Keratinocyte (primary cell): ENCODE results near the gene HECTD4. TPM values are rescaled to one million over a fixed set of nuclear protein-coding genes. Genes with fewer than 3 reads are reported as not detected.

Experiments
- DNase-seq: peaks from one replicate; pipeline ENCODE4 v3.0.0-alpha.2; 2011; ENCODE audit warnings: low read depth, missing footprints, low spot score
- FAIRE-seq: peaks from 2 replicates; lab custom pipeline; 2011; peaks lifted over from hg19 to GRCh38; lab: Jason Lieb, UNC
- H2AFZ ChIP-seq: 2 replicates; pipeline ENCODE4 v1.6.0; 2012; ENCODE audit warnings: low read length, control low read depth, inconsistent platforms; ENCODE audit not compliant: control insufficient read depth
- H3K27ac ChIP-seq: 2 replicates; pipeline ENCODE4 v1.5.1; 2011; ENCODE audit warnings: low read length; ENCODE audit not compliant: control insufficient read depth, insufficient read depth
- H3K27me3 ChIP-seq: 3 replicates; pipeline ENCODE4 v1.6.0; 2011; ENCODE audit warnings: low read length; ENCODE audit not compliant: control insufficient read depth, insufficient read depth; ENCODE audit errors: extremely low read depth
- H3K36me3 ChIP-seq, 2 experiments: 2 replicates in 1 of 2; 3 replicates in 1 of 2; pipeline ENCODE4 v1.5.1; 2011; ENCODE audit warnings: low read length in 2 of 2, mild to moderate bottlenecking in 1 of 2; ENCODE audit not compliant: control insufficient read depth in 2 of 2, insufficient read depth in 2 of 2; ENCODE audit errors: extremely low read depth in 1 of 2
- H3K4me1 ChIP-seq: 3 replicates; pipeline ENCODE4 v1.5.1; 2011; ENCODE audit warnings: low read length; ENCODE audit not compliant: control insufficient read depth, insufficient read depth; ENCODE audit errors: extremely low read depth
- H3K4me2 ChIP-seq: 3 replicates; pipeline ENCODE4 v1.6.0; 2011; ENCODE audit warnings: low read depth, low read length; ENCODE audit not compliant: control insufficient read depth, insufficient read depth; ENCODE audit errors: extremely low read depth
- H3K4me3 ChIP-seq, 3 experiments: fragments of 200-600 bp in 1 of 3; sonication (generic) in 1 of 3; 2 replicates in 2 of 3; 3 replicates in 1 of 3; pipeline ENCODE4 v1.5.1; 2011 to 2016; ENCODE audit warnings: low read length in 3 of 3, mild to moderate bottlenecking in 3 of 3, control low read depth in 2 of 3, inconsistent platforms in 1 of 3, low read depth in 1 of 3, mixed read lengths in 1 of 3, mixed run types in 1 of 3, moderate library complexity in 1 of 3; ENCODE audit not compliant: control insufficient read depth in 2 of 3, insufficient read depth in 2 of 3; ENCODE audit errors: extremely low read depth in 1 of 3
- H3K79me2 ChIP-seq: 2 replicates; pipeline ENCODE4 v1.6.0; 2012; ENCODE audit warnings: low read length; ENCODE audit not compliant: control insufficient read depth, insufficient read depth
- H3K9ac ChIP-seq: 3 replicates; pipeline ENCODE4 v1.6.0; 2011; ENCODE audit warnings: low read length; ENCODE audit not compliant: control insufficient read depth, insufficient read depth; ENCODE audit errors: extremely low read depth
- H3K9me1 ChIP-seq: 3 replicates; pipeline ENCODE4 v1.6.0; 2011; ENCODE audit warnings: low read length; ENCODE audit not compliant: control insufficient read depth, insufficient read depth; ENCODE audit errors: extremely low read depth
- H3K9me3 ChIP-seq: 2 replicates; pipeline ENCODE4 v1.5.1; 2012; ENCODE audit warnings: low read depth, low read length; ENCODE audit not compliant: control insufficient read depth
- H4K20me1 ChIP-seq: 3 replicates; pipeline ENCODE4 v1.6.0; 2011; ENCODE audit warnings: low read length; ENCODE audit not compliant: control insufficient read depth, insufficient read depth; ENCODE audit errors: extremely low read depth
- EZH2 ChIP-seq: IDR thresholded peaks from one replicate; pipeline ENCODE4 v1.6.1; 2012; ENCODE audit warnings: inconsistent platforms, mild to moderate bottlenecking, low read length, moderate library complexity
- dilution Hi-C: fragments of 300-500 bp; cut with MboI; formaldehyde crosslinking; loops from one replicate; pipeline ENCODE4 v1.7.0; 2020; ENCODE audit warnings: low sequenced_read_pairs; ENCODE audit not compliant: extremely low pct_ligation_motif_present
- polyA plus RNA-seq, 5 experiments: library from polyadenylated mRNA; depleted of rRNA in 3 of 5; stranded (reverse) in 3 of 5; stranded (forward) in 1 of 5; unstranded in 1 of 5; fragments of >200 nt; gene quantifications; 1 replicate in 1 of 5; 2 replicates in 3 of 5; 3 replicates in 1 of 5; pipeline versions ENCODE4 v1.2.1 to v1.2.3, GENCODE V29; 2011 to 2012; ENCODE audit warnings: missing spikeins in 2 of 5, low read depth in 1 of 5, low replicate concordance in 1 of 5
- TF ChIP-seq, protein P1 (sequence below), 3 experiments: IDR thresholded peaks in 1 of 3; conservative IDR thresholded peaks in 1 of 3; optimal IDR thresholded peaks in 1 of 3; 2 replicates in 2 of 3; 3 replicates in 1 of 3; pipeline versions ENCODE3 to v1.5.1; 2011; ENCODE audit warnings: low read length in 3 of 3, mild to moderate bottlenecking in 3 of 3, moderate library complexity in 2 of 3, control low read depth in 1 of 3, inconsistent platforms in 1 of 3; ENCODE audit not compliant: insufficient read depth in 2 of 3; ENCODE audit errors: extremely low read depth in 1 of 3

Gene HECTD4
- polyA plus RNA-seq, 1 donor (not counting 4 experiments of a cell fraction or from before 2014, with no cell fraction given): 7.5 TPM

DNA sequence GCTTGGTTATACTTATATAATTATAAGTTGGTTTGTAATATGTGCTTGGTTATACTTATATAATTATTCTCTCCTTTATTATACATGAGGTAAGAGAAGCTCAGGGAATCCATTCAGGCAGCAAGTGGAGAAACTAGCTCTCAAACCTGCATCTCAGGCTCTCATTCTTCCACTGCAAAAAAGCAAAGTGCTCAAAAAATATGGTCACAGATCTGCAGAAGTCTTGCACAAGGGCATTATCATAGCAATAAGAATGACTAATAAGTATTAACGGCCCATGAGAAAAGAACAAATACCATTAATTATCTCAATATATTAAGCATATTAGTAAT, 257.3 kb downstream of the HECTD4 start:
- no peaks in the 10 kb centered on the region for H3K36me3 ChIP-seq
- H3K4me2 ChIP-seq: peak overlapping the region; percentile 99
- peak overlapping the region in 1 of 3 experiments; percentile 86 for H3K4me3 ChIP-seq
- H3K9ac ChIP-seq: no peak overlapping the region
- TF ChIP-seq EZH2: no peak
- TF ChIP-seq, protein P1, sequence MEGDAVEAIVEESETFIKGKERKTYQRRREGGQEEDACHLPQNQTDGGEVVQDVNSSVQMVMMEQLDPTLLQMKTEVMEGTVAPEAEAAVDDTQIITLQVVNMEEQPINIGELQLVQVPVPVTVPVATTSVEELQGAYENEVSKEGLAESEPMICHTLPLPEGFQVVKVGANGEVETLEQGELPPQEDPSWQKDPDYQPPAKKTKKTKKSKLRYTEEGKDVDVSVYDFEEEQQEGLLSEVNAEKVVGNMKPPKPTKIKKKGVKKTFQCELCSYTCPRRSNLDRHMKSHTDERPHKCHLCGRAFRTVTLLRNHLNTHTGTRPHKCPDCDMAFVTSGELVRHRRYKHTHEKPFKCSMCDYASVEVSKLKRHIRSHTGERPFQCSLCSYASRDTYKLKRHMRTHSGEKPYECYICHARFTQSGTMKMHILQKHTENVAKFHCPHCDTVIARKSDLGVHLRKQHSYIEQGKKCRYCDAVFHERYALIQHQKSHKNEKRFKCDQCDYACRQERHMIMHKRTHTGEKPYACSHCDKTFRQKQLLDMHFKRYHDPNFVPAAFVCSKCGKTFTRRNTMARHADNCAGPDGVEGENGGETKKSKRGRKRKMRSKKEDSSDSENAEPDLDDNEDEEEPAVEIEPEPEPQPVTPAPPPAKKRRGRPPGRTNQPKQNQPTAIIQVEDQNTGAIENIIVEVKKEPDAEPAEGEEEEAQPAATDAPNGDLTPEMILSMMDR (optimal IDR thresholded peaks at IDR 0.05 in 1 of 3, IDR thresholded peaks at IDR 0.05 in 1 of 3, conservative IDR thresholded peaks at IDR 0.05 in 1 of 3; ENCODE audit: extremely low read depth in 1 of 3, insufficient read depth in 2 of 3, low read length in 3 of 3): no peak
- no peaks in the 10 kb centered on the region for H3K27me3 ChIP-seq
- H2AFZ ChIP-seq: no peak overlapping the region
- DNase-seq: no peak
- peaks cover 2% of the 10 kb centered on the region for H3K9me1 ChIP-seq
- H3K4me1 ChIP-seq: peaks cover 41% of the 10 kb centered on the region
- H4K20me1 ChIP-seq: no peaks in the 10 kb centered on the region
- dilution Hi-C loops: no loop called here
- no peak overlapping the region for H3K27ac ChIP-seq
- no peaks in the 10 kb centered on the region for H3K9me3 ChIP-seq
- FAIRE-seq: no peak
- peaks cover 26% of the 10 kb centered on the region for H3K79me2 ChIP-seq

DNA sequence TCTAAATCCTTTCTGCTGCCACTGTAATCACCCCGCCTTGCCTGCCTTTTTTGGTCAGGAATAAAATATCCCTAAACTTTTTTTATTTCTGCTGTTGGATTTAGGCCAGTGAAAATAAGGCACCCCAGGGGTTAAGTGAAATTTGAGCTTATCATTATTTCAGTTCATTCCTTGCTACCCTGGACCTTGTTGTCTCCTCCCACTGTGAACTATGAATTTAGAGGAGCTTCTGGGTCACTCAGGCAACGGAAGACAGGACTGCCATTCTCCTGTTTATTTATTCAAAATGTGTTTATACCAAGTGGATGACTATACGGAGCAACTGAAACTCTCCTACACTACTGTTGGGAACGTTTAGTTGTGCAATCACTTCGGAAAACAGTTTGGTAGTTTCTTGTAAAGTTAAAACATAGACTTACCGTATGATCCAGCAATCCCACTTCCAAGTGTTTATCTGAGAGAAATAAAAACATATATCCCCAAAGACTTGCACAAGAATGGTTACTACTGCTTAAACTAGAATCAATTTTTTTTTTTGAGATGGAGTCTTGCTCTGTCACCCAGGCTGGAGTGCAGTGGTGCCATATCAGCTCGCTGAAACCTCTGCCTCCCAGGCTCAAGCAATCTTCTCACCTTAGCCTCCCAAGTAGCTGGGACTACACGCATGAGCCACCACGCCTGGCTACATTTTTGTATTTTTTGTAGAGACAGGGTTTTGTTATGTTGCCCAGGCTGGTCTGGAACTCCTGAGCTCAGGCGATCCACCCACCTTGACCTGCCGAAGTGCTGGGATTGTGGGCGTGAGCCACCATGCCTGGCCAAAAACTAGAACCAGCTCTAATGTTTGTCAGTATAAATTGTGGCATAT, 259.2 kb downstream of the HECTD4 start:
- dilution Hi-C loops: no loop called here
- Histone ChIP-seq H3K9me1 (peaks cover 2% of the 10 kb centered on the region), H3K36me3 (no peaks in the 10 kb centered on the region), H3K4me2 (peak overlapping the region; percentile 48), H3K27me3 (no peaks in the 10 kb centered on the region), H4K20me1 (no peaks in the 10 kb centered on the region), H3K79me2 (peaks cover 21% of the 10 kb centered on the region), H2AFZ (peak overlapping the region; percentile 79), H3K27ac (peak overlapping the region; percentile 22), H3K4me1 (peaks cover 37% of the 10 kb centered on the region), H3K9ac (no peak overlapping the region), H3K4me3 (no peak overlapping the region), H3K9me3 (no peaks in the 10 kb centered on the region)
- no peak for FAIRE-seq
- DNase-seq: no peak
- TF ChIP-seq, protein P1 (optimal IDR thresholded peaks at IDR 0.05 in 1 of 3, IDR thresholded peaks at IDR 0.05 in 1 of 3, conservative IDR thresholded peaks at IDR 0.05 in 1 of 3; ENCODE audit: extremely low read depth in 1 of 3, insufficient read depth in 2 of 3, low read length in 3 of 3): no peak
- no peak for TF ChIP-seq EZH2
